Activated T-cell treated with anti-CD3 and anti-CD28 coated beads for 1 hour (primary cell): ENCODE results near the gene FNIP2.
"Not testable (repeated sequence)": the region's sequence is repeated elsewhere in the genome, so short reads cannot be mapped to it uniquely, and the experiment has no call there.

Source experiments
- DNase-seq: peaks from one replicate; pipeline ENCODE4 v3.0.0-alpha.2; 2020; ENCODE audit warnings: low read depth

The FNIP2 gene

GRCh38 chr4:158814636-158815330 lies 46.0 kb downstream of the FNIP2 start:
- no peak for DNase-seq

- no peak for DNase-seq
Observed at GRCh38 chr4:158816955-158817354, 48.1 kb downstream of the FNIP2 start.

- no peak for DNase-seq
Observed at GRCh38 chr4:158817562-158818296, 48.9 kb downstream of the FNIP2 start.

GRCh38 chr4:158818560-158819140 lies 49.8 kb downstream of the FNIP2 start:
- DNase-seq = no peak

GRCh38 chr4:158819942-158820786 lies 51.3 kb downstream of the FNIP2 start:
- DNase-seq = no peak

GRCh38 chr4:158821228-158821971 lies 52.6 kb downstream of the FNIP2 start:
- DNase-seq = no peak

GRCh38 chr4:158822348-158822747 lies 53.5 kb downstream of the FNIP2 start:
- DNase-seq = no peak

GRCh38 chr4:158823461-158823873 lies 54.6 kb downstream of the FNIP2 start:
- no peak for DNase-seq

GRCh38 chr4:158824425-158825274 lies 55.8 kb downstream of the FNIP2 start:
- DNase-seq = no peak

- DNase-seq = no peak
Observed at GRCh38 chr4:158825433-158826036, 56.7 kb downstream of the FNIP2 start.

- DNase-seq = no peak
Observed at GRCh38 chr4:158826057-158826456, 57.2 kb downstream of the FNIP2 start.

GRCh38 chr4:158826882-158827281 lies 58.1 kb downstream of the FNIP2 start:
- no peak for DNase-seq

- no peak for DNase-seq
Observed at GRCh38 chr4:158827543-158827981, 58.7 kb downstream of the FNIP2 start.

GRCh38 chr4:158828151-158828550 lies 59.3 kb downstream of the FNIP2 start:
- not testable (repeated sequence) for DNase-seq

- DNase-seq = no peak
Observed at GRCh38 chr4:158829254-158829653, 60.4 kb downstream of the FNIP2 start.

GRCh38 chr4:158833602-158834001 lies 64.8 kb downstream of the FNIP2 start:
- DNase-seq = no peak

- DNase-seq = no peak
Observed at GRCh38 chr4:158835226-158836001, 66.6 kb downstream of the FNIP2 start.

GRCh38 chr4:158836002-158836369 lies 67.2 kb downstream of the FNIP2 start:
- no peak for DNase-seq

GRCh38 chr4:158836828-158837449 lies 68.1 kb downstream of the FNIP2 start:
- no peak for DNase-seq
